Umbilical cord (tissue), 2 donors: ENCODE data around the gene RB1. TPM values are rescaled to one million over a fixed set of nuclear protein-coding genes. Genes with fewer than 3 reads are reported as not detected.
"Not testable (repeated sequence)": the region's sequence is repeated elsewhere in the genome, so short reads cannot be mapped to it uniquely, and the experiment has no call there.

Source experiments
- DNase-seq: peaks from one replicate; pipeline ENCODE4 v3.0.0-alpha.2; 2015; ENCODE audit warnings: low spot score
- total RNA-seq: library from RNA; depleted of rRNA; stranded (reverse); fragments of >200 nt; gene quantifications from one replicate; pipeline ENCODE4 v1.2.3, GENCODE V29; 2014; ENCODE audit warnings: low replicate concordance; ENCODE audit not compliant: insufficient read depth

The RB1 gene
- total RNA-seq, 1 donor from 2014 or later: 27.9 TPM

- DNase-seq: no peak
These were observed 6.3 kb upstream of the RB1 start for GRCh38 chr13:48297131-48297786.

- no peak for DNase-seq
These were observed 4.0 kb upstream of the RB1 start for GRCh38 chr13:48299591-48299990.

- DNase-seq: no peak
These were observed 636 bp upstream of the RB1 start for GRCh38 chr13:48302871-48303358.

GRCh38 chr13:48304143-48304876 lies 759 bp downstream of the RB1 start:
- DNase-seq: peak; percentile 62

- no peak for DNase-seq
These were observed 7.7 kb downstream of the RB1 start for GRCh38 chr13:48311223-48311622.

- DNase-seq: no peak
These were observed 12.6 kb downstream of the RB1 start for GRCh38 chr13:48315969-48316650.

GRCh38 chr13:48316826-48317510 lies 13.4 kb downstream of the RB1 start:
- no peak for DNase-seq

- DNase-seq: no peak
These were observed 14.2 kb downstream of the RB1 start for GRCh38 chr13:48317511-48318376.

- DNase-seq: no peak
These were observed 14.8 kb downstream of the RB1 start for GRCh38 chr13:48318377-48318811.

- DNase-seq: peak; percentile 36
These were observed 15.4 kb downstream of the RB1 start for GRCh38 chr13:48318821-48319511.

- no peak for DNase-seq
These were observed 16.2 kb downstream of the RB1 start for GRCh38 chr13:48319531-48320398.

- no peak for DNase-seq
These were observed 16.8 kb downstream of the RB1 start for GRCh38 chr13:48320399-48320790.

- DNase-seq: no peak
These were observed 17.4 kb downstream of the RB1 start for GRCh38 chr13:48320891-48321510.

GRCh38 chr13:48322294-48322693 lies 18.7 kb downstream of the RB1 start:
- no peak for DNase-seq

GRCh38 chr13:48333976-48334375 lies 30.4 kb downstream of the RB1 start:
- no peak for DNase-seq

GRCh38 chr13:48334534-48335127 lies 31.1 kb downstream of the RB1 start:
- peak; percentile 37 for DNase-seq

- not testable (repeated sequence) for DNase-seq
These were observed 35.6 kb downstream of the RB1 start for GRCh38 chr13:48339198-48339597.

- DNase-seq: no peak
These were observed 40.7 kb downstream of the RB1 start for GRCh38 chr13:48344264-48344663.
